Liver (tissue), 9 donors: ENCODE results near the gene PTH1R. TPM values are rescaled to one million over a fixed set of nuclear protein-coding genes. Genes with fewer than 3 reads are reported as not detected.
A peak's percentile ranks its signal among the peaks of the same experiment; 100 is the strongest.

Experiments
- DNase-seq: peaks from one replicate; pipeline ENCODE4 v3.0.0-alpha.2; 2017; ENCODE audit warnings: low spot score
- H3K27ac ChIP-seq, 2 donors: one replicate each; pipeline ENCODE4 v1.7.0; 2013; ENCODE audit warnings: inconsistent platforms in 2 of 2, low read length in 2 of 2, control low read depth in 1 of 2, low read depth in 1 of 2, mild to moderate bottlenecking in 1 of 2
- H3K27me3 ChIP-seq, 4 donors: one replicate each; pipeline versions ENCODE4 v1.6.1 to v1.7.0; 2013; ENCODE audit warnings: low read length in 3 of 4, inconsistent platforms in 1 of 4, mild to moderate bottlenecking in 1 of 4, moderate library complexity in 1 of 4; ENCODE audit not compliant: control insufficient read depth in 4 of 4, insufficient read depth in 4 of 4
- H3K36me3 ChIP-seq, 4 donors: one replicate each; pipeline versions ENCODE4 v1.6.1 to v1.7.0; 2013; ENCODE audit warnings: low read length in 3 of 4, mild to moderate bottlenecking in 3 of 4, low read depth in 1 of 4, moderate library complexity in 1 of 4; ENCODE audit not compliant: control insufficient read depth in 4 of 4, insufficient read depth in 3 of 4
- H3K4me1 ChIP-seq, 4 donors: one replicate each; pipeline versions ENCODE4 v1.6.1 to v1.7.0; 2013; ENCODE audit warnings: low read length in 3 of 4, mild to moderate bottlenecking in 3 of 4, moderate library complexity in 1 of 4; ENCODE audit not compliant: control insufficient read depth in 4 of 4, insufficient read depth in 4 of 4
- H3K4me3 ChIP-seq, 3 donors: one replicate each; pipeline versions ENCODE4 v1.6.1 to v1.7.0; 2013; ENCODE audit warnings: low read length in 3 of 3, control low read depth in 1 of 3, low read depth in 1 of 3, mild to moderate bottlenecking in 1 of 3
- H3K9ac ChIP-seq, 2 donors: one replicate each; pipeline ENCODE4 v1.7.0; 2013; ENCODE audit warnings: low read length in 2 of 2, mild to moderate bottlenecking in 2 of 2, moderate library complexity in 2 of 2, control low read depth in 1 of 2, low read depth in 1 of 2
- H3K9me3 ChIP-seq, 4 donors: one replicate each; pipeline versions ENCODE4 v1.6.1 to v1.7.0; 2013; ENCODE audit warnings: low read length in 3 of 4; ENCODE audit not compliant: control insufficient read depth in 4 of 4
- EGR1 ChIP-seq, 2 donors: IDR thresholded peaks; 2 replicates each; pipeline ENCODE4 v1.6.1; 2016 to 2018; ENCODE audit warnings: antibody characterized with exemption in 2 of 2, low read depth in 2 of 2
- FOXA1 ChIP-seq: IDR thresholded peaks from 2 replicates; pipeline ENCODE4 v1.6.1; 2016; ENCODE audit warnings: antibody characterized with exemption
- FOXA2 ChIP-seq: IDR thresholded peaks from 2 replicates; pipeline ENCODE4 v1.6.1; 2016; ENCODE audit warnings: antibody characterized with exemption
- HNF4A ChIP-seq, 2 donors: conservative IDR thresholded peaks; 2 replicates each; pipeline ENCODE4 v1.6.1; 2016; ENCODE audit warnings: antibody characterized with exemption in 2 of 2, mild to moderate bottlenecking in 2 of 2
- HNF4G ChIP-seq: IDR thresholded peaks from 2 replicates; pipeline ENCODE4 v1.6.1; 2016; ENCODE audit warnings: antibody characterized with exemption
- JUND ChIP-seq, 2 donors: IDR thresholded peaks; 2 replicates each; pipeline ENCODE4 v1.6.1; 2016; ENCODE audit warnings: antibody characterized with exemption in 2 of 2
- NR2F2 ChIP-seq: IDR thresholded peaks from 2 replicates; pipeline ENCODE4 v1.6.1; 2016; ENCODE audit warnings: antibody characterized with exemption
- RAD21 ChIP-seq, 2 donors: IDR thresholded peaks; 2 replicates each; pipeline ENCODE4 v1.6.1; 2016; ENCODE audit warnings: antibody characterized with exemption in 2 of 2, mild to moderate bottlenecking in 2 of 2
- REST ChIP-seq: IDR thresholded peaks from 2 replicates; pipeline ENCODE4 v1.6.1; 2016; ENCODE audit warnings: antibody characterized with exemption, mild to moderate bottlenecking
- RXRA ChIP-seq, 2 donors: IDR thresholded peaks; 2 replicates each; pipeline ENCODE4 v1.6.1; 2017 to 2018; ENCODE audit warnings: antibody characterized with exemption in 2 of 2, mild to moderate bottlenecking in 1 of 2
- SP1 ChIP-seq: IDR thresholded peaks from 2 replicates; pipeline ENCODE4 v1.6.1; 2018; ENCODE audit warnings: antibody characterized with exemption, mild to moderate bottlenecking
- YY1 ChIP-seq: IDR thresholded peaks from 2 replicates; pipeline ENCODE4 v1.6.1; 2016; ENCODE audit warnings: antibody characterized with exemption, mild to moderate bottlenecking
- ZBTB33 ChIP-seq: IDR thresholded peaks from 2 replicates; pipeline ENCODE4 v1.6.1; 2016; ENCODE audit warnings: antibody characterized with exemption
- WGBS: extraction: QIAGEN DNeasy Blood & Tissue Kit; methylation state at CpG from one replicate; pipeline ENCODE4 v1.1.7; 2013; 5-methylcytosine and 5-hydroxymethylcytosine counted together
- polyA plus RNA-seq, 2 donors: library from polyadenylated mRNA; stranded (reverse) in 1 of 2; unstranded in 1 of 2; fragments of 200-250 nt in 1 of 2; fragments of >200 nt in 1 of 2; fragmentation: Nextera tagmentation in 1 of 2; extraction: Ambion mirVana in 1 of 2; gene quantifications; one replicate each; pipeline versions ENCODE4 v1.2.1 to v1.2.3, GENCODE V29; 2013 to 2015
- total RNA-seq, 2 donors: library from RNA; depleted of rRNA; stranded (reverse); fragments of >200 nt; gene quantifications; one replicate each; pipeline ENCODE4 v1.2.3, GENCODE V29; 2014
- TF ChIP-seq, protein P1 (sequence below): IDR thresholded peaks from 2 replicates; pipeline ENCODE4 v1.6.1; 2016; ENCODE audit warnings: antibody characterized with exemption
- TF ChIP-seq, protein P2 (sequence below): fragments of 150-350 bp; IDR thresholded peaks from 2 replicates; pipeline ENCODE4 v1.5.1; 2017; ENCODE audit warnings: improper control_type of control experiment, low read depth, low read length; ENCODE audit not compliant: missing input control
- TF ChIP-seq, protein P3 (sequence below): IDR thresholded peaks from 2 replicates; pipeline ENCODE4 v1.6.1; 2016; ENCODE audit warnings: antibody characterized with exemption
- donor health status: healthy.
- donor health status: healthy.
- donor health status: healthy.
- donor health status: healthy.
- donor health status: healthy.

PTH1R gene
- total and polyA plus RNA-seq, 4 donors: 7.2 to 28.4 (median 23.6) TPM

DNA sequence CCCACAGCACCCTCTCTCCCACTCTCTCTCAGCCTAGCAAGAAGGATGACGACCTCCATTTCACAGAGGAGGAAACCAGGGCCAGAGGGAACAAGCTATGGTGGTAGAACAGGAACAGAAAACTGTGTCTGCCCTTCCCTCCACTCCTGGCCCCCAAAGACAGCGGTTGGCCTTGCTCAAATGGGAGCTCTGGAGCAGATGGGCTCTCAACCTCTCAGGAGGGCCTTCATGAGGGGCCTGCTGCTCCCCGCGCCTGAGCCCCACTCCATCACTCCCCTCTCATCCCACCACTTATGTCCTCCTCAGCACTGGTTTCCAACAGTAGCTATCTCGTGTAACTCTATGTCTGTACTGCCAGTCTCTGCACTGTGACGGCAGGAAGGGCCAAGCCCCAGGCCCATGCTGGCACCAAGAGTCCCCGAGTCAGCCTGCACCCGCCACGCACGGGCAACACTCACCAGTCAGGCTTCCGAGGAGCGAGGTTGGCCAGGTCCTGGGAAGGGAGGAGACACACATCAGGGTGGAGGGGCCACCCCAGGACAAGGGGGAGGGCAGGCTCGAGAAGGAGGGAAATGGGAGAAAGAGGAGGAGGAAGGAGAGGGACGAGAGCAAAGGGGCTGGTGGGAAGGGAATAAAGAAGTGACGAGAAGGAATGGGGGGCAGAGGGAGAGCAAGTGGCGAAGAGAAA is 45.5 kb downstream of the PTH1R start:
- no peaks in the 10 kb centered on the region for H3K27me3 ChIP-seq
- no peaks in the 10 kb centered on the region for H3K9me3 ChIP-seq
- DNase-seq: no peak
- TF ChIP-seq, protein P1, sequence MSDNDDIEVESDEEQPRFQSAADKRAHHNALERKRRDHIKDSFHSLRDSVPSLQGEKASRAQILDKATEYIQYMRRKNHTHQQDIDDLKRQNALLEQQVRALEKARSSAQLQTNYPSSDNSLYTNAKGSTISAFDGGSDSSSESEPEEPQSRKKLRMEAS: no peak
- TF ChIP-seq NR2F2 (no peak), JUND (IDR thresholded peaks at IDR 0.05) (no peak), HNF4A (conservative IDR thresholded peaks at IDR 0.05) (no peak), YY1 (no peak), RAD21 (IDR thresholded peaks at IDR 0.05) (no peak), HNF4G (no peak), EGR1 (IDR thresholded peaks at IDR 0.05; ENCODE audit: low read depth in 2 of 2) (no peak), FOXA2 (no peak), REST (no peak)
- TF ChIP-seq, protein P2, sequence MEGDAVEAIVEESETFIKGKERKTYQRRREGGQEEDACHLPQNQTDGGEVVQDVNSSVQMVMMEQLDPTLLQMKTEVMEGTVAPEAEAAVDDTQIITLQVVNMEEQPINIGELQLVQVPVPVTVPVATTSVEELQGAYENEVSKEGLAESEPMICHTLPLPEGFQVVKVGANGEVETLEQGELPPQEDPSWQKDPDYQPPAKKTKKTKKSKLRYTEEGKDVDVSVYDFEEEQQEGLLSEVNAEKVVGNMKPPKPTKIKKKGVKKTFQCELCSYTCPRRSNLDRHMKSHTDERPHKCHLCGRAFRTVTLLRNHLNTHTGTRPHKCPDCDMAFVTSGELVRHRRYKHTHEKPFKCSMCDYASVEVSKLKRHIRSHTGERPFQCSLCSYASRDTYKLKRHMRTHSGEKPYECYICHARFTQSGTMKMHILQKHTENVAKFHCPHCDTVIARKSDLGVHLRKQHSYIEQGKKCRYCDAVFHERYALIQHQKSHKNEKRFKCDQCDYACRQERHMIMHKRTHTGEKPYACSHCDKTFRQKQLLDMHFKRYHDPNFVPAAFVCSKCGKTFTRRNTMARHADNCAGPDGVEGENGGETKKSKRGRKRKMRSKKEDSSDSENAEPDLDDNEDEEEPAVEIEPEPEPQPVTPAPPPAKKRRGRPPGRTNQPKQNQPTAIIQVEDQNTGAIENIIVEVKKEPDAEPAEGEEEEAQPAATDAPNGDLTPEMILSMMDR: no peak
- TF ChIP-seq, protein P3, sequence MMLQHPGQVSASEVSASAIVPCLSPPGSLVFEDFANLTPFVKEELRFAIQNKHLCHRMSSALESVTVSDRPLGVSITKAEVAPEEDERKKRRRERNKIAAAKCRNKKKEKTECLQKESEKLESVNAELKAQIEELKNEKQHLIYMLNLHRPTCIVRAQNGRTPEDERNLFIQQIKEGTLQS: no peak
- no peak overlapping the region for H3K9ac ChIP-seq
- peaks cover 2 to 17% (median 6%) of the 10 kb centered on the region in 4 donors for H3K4me1 ChIP-seq
- 93% methylated on average over 16 of the region's 16 CpGs for WGBS
- H3K4me3 ChIP-seq: no peak overlapping the region
- peaks cover 33 to 55% (median 40%) of the 10 kb centered on the region in 4 donors for H3K36me3 ChIP-seq
- no peak overlapping the region for H3K27ac ChIP-seq

- H3K27ac ChIP-seq: no peak overlapping the region
- no peaks in the 10 kb centered on the region for H3K9me3 ChIP-seq
- peaks cover 30 to 53% (median 38%) of the 10 kb centered on the region in 4 donors for H3K36me3 ChIP-seq
- no peak overlapping the region for H3K4me3 ChIP-seq
- H3K9ac ChIP-seq: no peak overlapping the region
- peak; percentile 51 for DNase-seq
- no peaks in the 10 kb centered on the region for H3K27me3 ChIP-seq
- WGBS: 71% methylated on average over 11 of the region's 11 CpGs
- H3K4me1 ChIP-seq: peaks cover 2 to 17% (median 6%) of the 10 kb centered on the region in 4 donors
- TF ChIP-seq HNF4A (conservative IDR thresholded peaks at IDR 0.05) (no peak), FOXA1 (no peak), RXRA (IDR thresholded peaks at IDR 0.05) (no peak), ZBTB33 (no peak), REST (no peak), SP1 (no peak), JUND (IDR thresholded peaks at IDR 0.05) (no peak), RAD21 (IDR thresholded peaks at IDR 0.05) (peak; percentile 82 to 91)
- TF ChIP-seq, protein P2: peak; percentile 60
Measured at GRCh38 chr3:46923559-46924350, 46.2 kb downstream of the PTH1R start.
